K562 (cell line): ENCODE results near the gene PCP4L1. TPM values are rescaled to one million over a fixed set of nuclear protein-coding genes. Genes with fewer than 3 reads are reported as not detected.

Source experiments
- ASH1L ChIP-seq: fragments of 450-650 bp; IDR thresholded peaks from 2 replicates; pipeline ENCODE4 v1.6.1; 2018; ENCODE audit warnings: borderline replicate concordance, mild to moderate bottlenecking, low read depth; ENCODE audit not compliant: partially characterized antibody
- BCOR ChIP-seq: fragments of 450-650 bp; IDR thresholded peaks from 2 replicates; pipeline ENCODE4 v1.6.1; 2016
- BRF1 ChIP-seq: IDR thresholded peaks from 3 replicates; pipeline ENCODE4 v1.6.1; 2011; ENCODE audit warnings: borderline replicate concordance, mild to moderate bottlenecking; ENCODE audit not compliant: insufficient read length; ENCODE audit errors: extremely low read depth
- CLOCK ChIP-seq: fragments of 250-450 bp; sonication (Bioruptor Pico); IDR thresholded peaks from 2 replicates; pipeline ENCODE4 v1.4.0; 2020; ENCODE audit warnings: mild to moderate bottlenecking, moderate library complexity, borderline replicate concordance
- COPS2 ChIP-seq: fragments of 450-650 bp; conservative IDR thresholded peaks from 2 replicates; pipeline ENCODE4 v1.6.1; 2016; ENCODE audit warnings: mild to moderate bottlenecking, moderate library complexity
- EGR1 ChIP-seq: fragments of 450-650 bp; conservative IDR thresholded peaks from 2 replicates; pipeline ENCODE4 v1.6.1; 2017; ENCODE audit warnings: mild to moderate bottlenecking
- HDAC1 ChIP-seq, 2 experiments: fragments of 450-650 bp; IDR thresholded peaks; 2 replicates each; pipeline ENCODE4 v1.6.1; 2016 to 2017; ENCODE audit warnings: inconsistent platforms in 1 of 2, mild to moderate bottlenecking in 1 of 2, moderate library complexity in 1 of 2
- KAT8 ChIP-seq: fragments of 450-650 bp; IDR thresholded peaks from 2 replicates; pipeline ENCODE4 v1.6.1; 2016; ENCODE audit warnings: low read depth, mild to moderate bottlenecking
- MYNN ChIP-seq, 2 experiments: sonication (generic); formaldehyde crosslinking in 1 of 2; IDR thresholded peaks; 2 replicates each; pipeline versions ENCODE4 v1.5.0 to v1.6.1; 2016 to 2020; ENCODE audit warnings: antibody characterized with exemption in 1 of 2, missing genetic modification reagents in 1 of 2
- NFRKB ChIP-seq: fragments of 450-650 bp; IDR thresholded peaks from 2 replicates; pipeline ENCODE4 v1.6.1; 2016; ENCODE audit warnings: low read depth
- PRPF4 ChIP-seq: fragments of 200-400 bp; formaldehyde crosslinking; IDR thresholded peaks from one replicate; pipeline ENCODE4 v1.6.1; 2017; ENCODE audit warnings: low read length, low read depth, mild to moderate bottlenecking; ENCODE audit not compliant: insufficient read depth, poor library complexity, severe bottlenecking
- SAP30 ChIP-seq: fragments of 200-600 bp; sonication (generic); IDR thresholded peaks from 2 replicates; pipeline ENCODE4 v1.6.1; 2012; ENCODE audit warnings: borderline replicate concordance, low read depth, mild to moderate bottlenecking, moderate library complexity, low read length, control low read depth, inconsistent platforms; ENCODE audit not compliant: insufficient read depth, poor library complexity, severe bottlenecking
- SIRT6 ChIP-seq: IDR thresholded peaks from one replicate; pipeline ENCODE4 v1.6.1; 2012; ENCODE audit warnings: low read depth, mild to moderate bottlenecking, control low read depth, inconsistent platforms, low read length, moderate library complexity
- SRSF7 ChIP-seq: fragments of 200-400 bp; formaldehyde crosslinking; optimal IDR thresholded peaks from 2 replicates; pipeline ENCODE3; 2017; ENCODE audit warnings: mild to moderate bottlenecking, low read depth, low read length
- TARDBP ChIP-seq: fragments of 450-650 bp; IDR thresholded peaks from 2 replicates; pipeline ENCODE4 v1.6.1; 2016
- TCF7L2 ChIP-seq: fragments of 150-350 bp; IDR thresholded peaks from 2 replicates; pipeline ENCODE4 v1.6.1; 2016; ENCODE audit warnings: low read depth, mild to moderate bottlenecking, low read length, moderate library complexity
- TOE1 ChIP-seq, 2 experiments: fragments of 450-650 bp in 1 of 2; sonication (generic) in 1 of 2; formaldehyde crosslinking in 1 of 2; IDR thresholded peaks; 2 replicates each; pipeline versions ENCODE4 v1.7.1 to v1.8.0; 2016 to 2022; ENCODE audit warnings: borderline replicate concordance in 2 of 2, mild to moderate bottlenecking in 2 of 2, antibody characterized with exemption in 1 of 2, inconsistent platforms in 1 of 2, low read depth in 1 of 2, missing genetic modification reagents in 1 of 2, moderate library complexity in 1 of 2
- ZBTB43 ChIP-seq: sonication (generic); formaldehyde crosslinking; IDR thresholded peaks from 2 replicates; pipeline ENCODE4 v1.8.0; 2023; ENCODE audit warnings: mild to moderate bottlenecking, missing genetic modification reagents
- ZNF133 ChIP-seq: fragments of 250-450 bp; sonication (Bioruptor Pico); IDR thresholded peaks from 2 replicates; pipeline ENCODE4 v1.4.0; 2020; ENCODE audit warnings: mild to moderate bottlenecking
- ZNF311 ChIP-seq: fragments of 250-450 bp; sonication (Bioruptor Pico); IDR thresholded peaks from 2 replicates; pipeline ENCODE4 v1.4.0; 2020; ENCODE audit warnings: mild to moderate bottlenecking, moderate library complexity
- polyA plus RNA-seq, 8 experiments: library from polyadenylated mRNA; depleted of rRNA in 4 of 8; stranded (reverse) in 5 of 8; unstranded in 3 of 8; fragments of >200 nt; fragmentation: Nextera tagmentation in 2 of 8; fragmentation: Illumina TruSeq in 1 of 8; extraction: Ambion mirVana in 2 of 8; extraction: Trizol in 1 of 8; gene quantifications; 2 replicates each; pipeline versions ENCODE4 v1.2.1 to v1.2.3, GENCODE V29; 2011 to 2014; ENCODE audit warnings: inconsistent platforms in 1 of 8, missing spikeins in 1 of 8
- total RNA-seq, 7 experiments: library from RNA; depleted of rRNA in 6 of 7; stranded (reverse); fragments of >200 nt in 6 of 7; fragmentation: Illumina TruSeq in 2 of 7; extraction: Trizol in 2 of 7; gene quantifications; 2 replicates each; pipeline versions ENCODE4 v1.2.1 to v1.2.3, GENCODE V29; 2011 to 2021; ENCODE audit warnings: low replicate concordance in 1 of 7

The PCP4L1 gene
- total and polyA plus RNA-seq, 9 of the 15 experiments (the other 6 are each of a cell fraction or from before 2014, with no cell fraction given), result not detected

- no peak for TF ChIP-seq SIRT6
- peak; percentile 99 for TF ChIP-seq NFRKB
- no peak for TF ChIP-seq SRSF7
- TF ChIP-seq BCOR, result no peak
- TF ChIP-seq TOE1 (IDR thresholded peaks at IDR 0.05; ENCODE audit: borderline replicate concordance), result no peak
- TF ChIP-seq TOE1 (CRISPR knock-in tag; IDR thresholded peaks at IDR 0.05; ENCODE audit: borderline replicate concordance, low read depth), result no peak
- TF ChIP-seq HDAC1 (IDR thresholded peaks at IDR 0.05), result peak in 1 of 2 experiments; percentile 98; a peak in 2 of 4 replicates
- no peak for TF ChIP-seq EGR1
- peak; percentile 89 for TF ChIP-seq ASH1L
- TF ChIP-seq MYNN (IDR thresholded peaks at IDR 0.05), result no peak
- no peak for TF ChIP-seq MYNN (CRISPR knock-in tag; IDR thresholded peaks at IDR 0.05)
- TF ChIP-seq TCF7L2, result no peak
- TF ChIP-seq ZNF311 (CRISPR knock-in tag), result no peak
- no peak for TF ChIP-seq ZNF133 (CRISPR knock-in tag)
- TF ChIP-seq CLOCK (CRISPR knock-in tag), result no peak
- peak; percentile 93 for TF ChIP-seq SAP30
- TF ChIP-seq BRF1, result no peak
- no peak for TF ChIP-seq TARDBP
- TF ChIP-seq ZBTB43 (CRISPR knock-in tag), result no peak
- no peak for TF ChIP-seq PRPF4
- TF ChIP-seq KAT8, result no peak
- TF ChIP-seq COPS2, result no peak
Observed at GRCh38 chr1:161225534-161226319, 32.8 kb upstream of the PCP4L1 start, which contains the start of gene TOMM40L (continued).
